HEK293 (cell line): Measurements from ENCODE around the gene AAK1.
A peak's percentile ranks its signal among the peaks of the same experiment; 100 is the strongest.

Source experiments
- CTCF ChIA-PET: fragments of 350-600 bp; formaldehyde crosslinking; extraction: SDS; loops from one replicate; lab custom pipeline; 2021; ENCODE audit warnings: antibody characterized with exemption; lab: Yijun Ruan, JAX
- POLR2A ChIA-PET: fragments of 300-600 bp; formaldehyde crosslinking; extraction: SDS; loops from one replicate; lab custom pipeline; 2020; ENCODE audit warnings: antibody characterized with exemption, inconsistent platforms; lab: Yijun Ruan, JAX
- H3K27ac ChIP-seq: fragments of 200-500 bp; sonication (Bioruptor generic); 2 replicates; pipeline ENCODE4 v1.5.1; 2014; ENCODE audit warnings: low read depth, low read length, control low read depth, inconsistent platforms; ENCODE audit errors: extremely low read depth
- H3K36me3 ChIP-seq, 2 experiments: fragments of 200-500 bp in 1 of 2; sonication (Bioruptor generic) in 1 of 2; 1 replicate in 1 of 2; 2 replicates in 1 of 2; pipeline ENCODE4 v1.5.1; 2014 to 2017; ENCODE audit warnings: inconsistent platforms in 2 of 2, low read length in 2 of 2; ENCODE audit not compliant: control insufficient read depth in 2 of 2, insufficient read depth in 1 of 2
- H3K4me1 ChIP-seq: fragments of 200-500 bp; sonication (Bioruptor generic); 2 replicates; pipeline ENCODE4 v1.5.1; 2014; ENCODE audit warnings: mild to moderate bottlenecking, low read length, inconsistent platforms; ENCODE audit not compliant: control insufficient read depth, insufficient read depth
- H3K4me3 ChIP-seq: 2 replicates; pipeline ENCODE4 v1.5.1; 2011; ENCODE audit warnings: low read depth, mild to moderate bottlenecking, control low read depth, low read length, moderate library complexity
- H3K9me3 ChIP-seq: fragments of 200-500 bp; sonication (Bioruptor generic); 2 replicates; pipeline ENCODE4 v1.5.1; 2014; ENCODE audit warnings: low read depth, low read length, inconsistent platforms; ENCODE audit not compliant: control insufficient read depth, insufficient read depth
- EGR2 ChIP-seq: fragments of 450-650 bp; formaldehyde crosslinking; IDR thresholded peaks from 2 replicates; pipeline ENCODE4 v1.5.1; 2016; ENCODE audit warnings: low read depth, missing biosample characterization, missing genetic modification characterization
- FEZF1 ChIP-seq: fragments of 450-650 bp; formaldehyde crosslinking; IDR thresholded peaks from 2 replicates; pipeline ENCODE4 v1.5.1; 2016; ENCODE audit warnings: missing biosample characterization, missing genetic modification characterization
- GLIS1 ChIP-seq: fragments of 450-650 bp; formaldehyde crosslinking; IDR thresholded peaks from 2 replicates; pipeline ENCODE4 v1.5.1; 2016; ENCODE audit warnings: missing biosample characterization, missing genetic modification characterization
- HOXC10 ChIP-seq: sonication (generic); formaldehyde crosslinking; IDR thresholded peaks from 2 replicates; pipeline ENCODE4 v1.8.1; 2023; ENCODE audit warnings: mild to moderate bottlenecking, missing genetic modification reagents
- KLF16 ChIP-seq: fragments of 450-650 bp; formaldehyde crosslinking; IDR thresholded peaks from 2 replicates; pipeline ENCODE4 v1.5.1; 2017; ENCODE audit warnings: missing biosample characterization, missing genetic modification characterization
- PRDM1 ChIP-seq: fragments of 450-650 bp; formaldehyde crosslinking; IDR thresholded peaks from 2 replicates; pipeline ENCODE4; 2016; ENCODE audit warnings: missing biosample characterization, missing genetic modification characterization
- RBAK ChIP-seq: fragments of 450-650 bp; formaldehyde crosslinking; IDR thresholded peaks from 2 replicates; pipeline ENCODE4 v1.5.1; 2016; ENCODE audit warnings: missing biosample characterization, missing genetic modification characterization
- SCRT2 ChIP-seq: fragments of 450-650 bp; formaldehyde crosslinking; IDR thresholded peaks from 2 replicates; pipeline ENCODE4 v1.5.1; 2016; ENCODE audit warnings: missing biosample characterization, missing genetic modification characterization
- SP7 ChIP-seq: fragments of 450-650 bp; formaldehyde crosslinking; IDR thresholded peaks from 2 replicates; pipeline ENCODE4 v1.5.1; 2016; ENCODE audit warnings: missing biosample characterization, missing genetic modification characterization
- TRIM28 ChIP-seq: IDR thresholded peaks from 2 replicates; pipeline ENCODE4 v1.6.1; 2011; ENCODE audit warnings: low read length, control low read depth, borderline replicate concordance
- YY1 ChIP-seq: fragments of 450-650 bp; formaldehyde crosslinking; IDR thresholded peaks from 2 replicates; pipeline ENCODE4 v1.5.1; 2018; ENCODE audit warnings: missing biosample characterization, missing genetic modification characterization
- ZBTB48 ChIP-seq: fragments of 450-650 bp; formaldehyde crosslinking; IDR thresholded peaks from 2 replicates; pipeline ENCODE4 v1.5.1; 2016; ENCODE audit warnings: missing biosample characterization, missing genetic modification characterization
- ZBTB7A ChIP-seq: fragments of 450-650 bp; formaldehyde crosslinking; IDR thresholded peaks from 2 replicates; pipeline ENCODE4 v1.5.1; 2016; ENCODE audit warnings: low read depth, missing biosample characterization, missing genetic modification characterization
- ZBTB8A ChIP-seq: fragments of 450-650 bp; formaldehyde crosslinking; IDR thresholded peaks from 2 replicates; pipeline ENCODE4 v1.5.1; 2016; ENCODE audit warnings: missing biosample characterization, missing genetic modification characterization
- ZNF10 ChIP-seq: fragments of 450-650 bp; formaldehyde crosslinking; IDR thresholded peaks from 2 replicates; pipeline ENCODE4 v1.5.1; 2017; ENCODE audit warnings: missing biosample characterization, missing genetic modification characterization
- ZNF121 ChIP-seq: fragments of 450-650 bp; formaldehyde crosslinking; IDR thresholded peaks from 2 replicates; pipeline ENCODE4 v1.5.1; 2016; ENCODE audit warnings: missing biosample characterization, missing genetic modification characterization
- ZNF133 ChIP-seq: fragments of 450-650 bp; formaldehyde crosslinking; IDR thresholded peaks from 2 replicates; pipeline ENCODE4 v1.5.1; 2016; ENCODE audit warnings: missing biosample characterization, missing genetic modification characterization
- ZNF24 ChIP-seq: fragments of 450-650 bp; formaldehyde crosslinking; IDR thresholded peaks from 2 replicates; pipeline ENCODE4 v1.5.1; 2016; ENCODE audit warnings: missing biosample characterization, missing genetic modification characterization
- ZNF292 ChIP-seq: fragments of 450-650 bp; formaldehyde crosslinking; IDR thresholded peaks from 2 replicates; pipeline ENCODE4 v1.5.1; 2016; ENCODE audit warnings: low read depth, missing biosample characterization, missing genetic modification characterization, borderline replicate concordance
- ZNF341 ChIP-seq: fragments of 450-650 bp; formaldehyde crosslinking; IDR thresholded peaks from 2 replicates; pipeline ENCODE4; 2016; ENCODE audit warnings: low read depth, missing biosample characterization, missing genetic modification characterization
- ZNF366 ChIP-seq: fragments of 450-650 bp; formaldehyde crosslinking; conservative IDR thresholded peaks from 2 replicates; pipeline ENCODE4 v1.5.1; 2016; ENCODE audit warnings: missing biosample characterization, missing genetic modification characterization
- ZNF37A ChIP-seq: fragments of 450-650 bp; IDR thresholded peaks from 2 replicates; pipeline ENCODE4 v1.5.1; 2018; ENCODE audit warnings: missing biosample characterization, missing genetic modification characterization
- ZNF423 ChIP-seq: fragments of 450-650 bp; formaldehyde crosslinking; IDR thresholded peaks from 2 replicates; pipeline ENCODE4 v1.5.1; 2016; ENCODE audit warnings: missing biosample characterization, missing genetic modification characterization
- ZNF654 ChIP-seq: fragments of 450-650 bp; formaldehyde crosslinking; IDR thresholded peaks from 2 replicates; pipeline ENCODE4 v1.5.1; 2016; ENCODE audit warnings: low read depth, missing biosample characterization, missing genetic modification characterization
- ZNF664 ChIP-seq: fragments of 450-650 bp; formaldehyde crosslinking; IDR thresholded peaks from 2 replicates; pipeline ENCODE4 v1.5.1; 2016; ENCODE audit warnings: missing biosample characterization, missing genetic modification characterization
- ZNF670 ChIP-seq: fragments of 450-650 bp; formaldehyde crosslinking; IDR thresholded peaks from 2 replicates; pipeline ENCODE4 v1.5.1; 2016; ENCODE audit warnings: missing biosample characterization, missing genetic modification characterization, low read depth
- ZNF701 ChIP-seq: fragments of 450-650 bp; formaldehyde crosslinking; IDR thresholded peaks from 2 replicates; pipeline ENCODE4 v1.5.1; 2016; ENCODE audit warnings: missing biosample characterization, missing genetic modification characterization
- ZNF777 ChIP-seq: fragments of 450-650 bp; formaldehyde crosslinking; IDR thresholded peaks from 2 replicates; pipeline ENCODE4 v1.5.1; 2017; ENCODE audit warnings: missing biosample characterization, missing genetic modification characterization, borderline replicate concordance
- ZNF837 ChIP-seq: fragments of 450-650 bp; formaldehyde crosslinking; IDR thresholded peaks from 2 replicates; pipeline ENCODE4 v1.5.1; 2016; ENCODE audit warnings: missing biosample characterization, missing genetic modification characterization
- ZSCAN30 ChIP-seq: fragments of 450-650 bp; IDR thresholded peaks from 2 replicates; pipeline ENCODE4 v1.5.1; 2018; ENCODE audit warnings: missing biosample characterization, mild to moderate bottlenecking, missing genetic modification characterization, moderate library complexity
- ZXDB ChIP-seq: fragments of 450-650 bp; formaldehyde crosslinking; IDR thresholded peaks from 2 replicates; pipeline ENCODE4 v1.5.1; 2016; ENCODE audit warnings: missing biosample characterization, missing genetic modification characterization
- TF ChIP-seq, protein P1 (sequence below): fragments of 450-650 bp; formaldehyde crosslinking; IDR thresholded peaks from 2 replicates; pipeline ENCODE4 v1.5.1; 2016; ENCODE audit warnings: missing biosample characterization, missing genetic modification characterization
- TF ChIP-seq, protein P2 (sequence below): fragments of 450-650 bp; formaldehyde crosslinking; IDR thresholded peaks from 2 replicates; pipeline ENCODE4 v1.5.1; 2017; ENCODE audit warnings: missing biosample characterization, missing genetic modification characterization
- TF ChIP-seq, protein P3 (sequence below): fragments of 450-650 bp; formaldehyde crosslinking; IDR thresholded peaks from 2 replicates; pipeline ENCODE4 v1.5.1; 2016; ENCODE audit warnings: missing biosample characterization, missing genetic modification characterization

Gene AAK1

DNA sequence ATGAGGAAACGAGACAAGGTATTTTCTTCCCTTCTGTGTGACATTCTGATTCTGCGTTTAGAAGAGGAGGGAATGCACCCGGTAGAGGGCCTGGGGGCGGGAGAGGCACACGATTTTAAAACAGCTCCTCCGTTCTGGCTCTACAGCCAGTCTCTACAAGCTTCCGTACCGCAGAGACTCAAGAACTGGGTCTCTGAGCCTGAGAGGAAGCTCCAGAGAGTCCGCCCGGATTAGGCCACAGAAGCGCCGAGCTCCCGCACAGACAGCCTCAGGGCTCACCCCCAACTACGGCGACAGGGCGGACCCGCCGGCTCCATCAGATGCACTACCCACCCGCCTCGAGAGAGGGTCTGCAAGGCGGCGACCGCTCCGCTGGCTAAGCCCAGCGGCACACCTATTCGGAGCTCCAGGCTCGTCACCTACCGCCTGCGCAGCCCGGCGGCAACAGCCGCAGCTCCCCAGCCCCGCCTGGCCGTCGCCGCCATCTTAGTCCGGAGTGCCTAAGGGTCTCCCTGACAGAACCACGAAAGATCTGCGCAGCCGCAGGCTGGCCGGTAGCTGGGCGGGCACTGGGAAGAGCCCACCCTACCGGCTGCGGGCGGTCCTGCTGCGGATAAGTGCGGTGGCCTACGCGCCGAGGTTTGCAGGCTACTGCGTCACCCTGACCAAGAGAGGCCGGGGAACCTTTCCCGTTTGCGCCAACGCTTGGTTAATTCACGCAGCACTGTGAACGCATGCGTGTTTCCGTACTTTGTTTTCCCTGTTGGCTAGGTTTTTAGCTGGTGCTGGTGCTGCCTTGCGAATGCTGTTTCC lies 206.4 kb downstream of the AAK1 start, which contains the start of gene NFU1:
Gene NFU1, minus strand, starts transcription at position 498 of the 813 bp plus-strand sequence. Its CDS starts 13 bp downstream, at position 485.
- no peaks in the 10 kb centered on the region for H3K36me3 ChIP-seq
- no peaks in the 10 kb centered on the region for H3K9me3 ChIP-seq
- H3K27ac ChIP-seq, result peak within 1 kb of the TSS; percentile 86
- peak within 1 kb of the TSS; percentile 75 for H3K4me3 ChIP-seq
- H3K4me1 ChIP-seq, result peaks cover 3% of the 10 kb centered on the region
- POLR2A ChIA-PET, result interaction anchor here (0.6 to 1.9 kb wide), 17 partner anchors 14 to 672 kb away, joined by 3 to 12 read pairs (median 3); partner anchors contain the start of genes ANXA4, GFPT1 and MXD1
- CTCF ChIA-PET, result interaction anchor here (0.6 to 2.1 kb wide), 13 partner anchors 14 to 1426 kb away, joined by 3 to 14 read pairs (median 3); no protein-coding TSS in a partner anchor
- peak; percentile 90 for TF ChIP-seq YY1 (tag by site-specific recombination)
- peak; percentile 68; the same call in 1 of the 2 replicates for TF ChIP-seq TRIM28
- TF ChIP-seq GLIS1 (tag by site-specific recombination), result 0 out of 2 replicates have a peak, but pooled peaks have one; percentile 20
- peak; percentile 27; the same call in 1 of the 2 replicates for TF ChIP-seq ZSCAN30
- TF ChIP-seq ZNF654 (tag by site-specific recombination), result no peak
- no peak for TF ChIP-seq ZNF10 (tag by site-specific recombination)
- no peak for TF ChIP-seq ZNF701 (tag by site-specific recombination)
- TF ChIP-seq ZNF423 (tag by site-specific recombination), result no peak; the same call in 1 of the 2 replicates
- no peak for TF ChIP-seq ZNF37A (tag by site-specific recombination)
- peak; percentile 85 for TF ChIP-seq ZNF341
- TF ChIP-seq ZBTB7A (tag by site-specific recombination), result peak; percentile 85
- no peak for TF ChIP-seq ZNF366 (tag by site-specific recombination)
- TF ChIP-seq ZNF670, result no peak
- peak; percentile 70 for TF ChIP-seq SP7 (tag by site-specific recombination)
- TF ChIP-seq, protein P1, sequence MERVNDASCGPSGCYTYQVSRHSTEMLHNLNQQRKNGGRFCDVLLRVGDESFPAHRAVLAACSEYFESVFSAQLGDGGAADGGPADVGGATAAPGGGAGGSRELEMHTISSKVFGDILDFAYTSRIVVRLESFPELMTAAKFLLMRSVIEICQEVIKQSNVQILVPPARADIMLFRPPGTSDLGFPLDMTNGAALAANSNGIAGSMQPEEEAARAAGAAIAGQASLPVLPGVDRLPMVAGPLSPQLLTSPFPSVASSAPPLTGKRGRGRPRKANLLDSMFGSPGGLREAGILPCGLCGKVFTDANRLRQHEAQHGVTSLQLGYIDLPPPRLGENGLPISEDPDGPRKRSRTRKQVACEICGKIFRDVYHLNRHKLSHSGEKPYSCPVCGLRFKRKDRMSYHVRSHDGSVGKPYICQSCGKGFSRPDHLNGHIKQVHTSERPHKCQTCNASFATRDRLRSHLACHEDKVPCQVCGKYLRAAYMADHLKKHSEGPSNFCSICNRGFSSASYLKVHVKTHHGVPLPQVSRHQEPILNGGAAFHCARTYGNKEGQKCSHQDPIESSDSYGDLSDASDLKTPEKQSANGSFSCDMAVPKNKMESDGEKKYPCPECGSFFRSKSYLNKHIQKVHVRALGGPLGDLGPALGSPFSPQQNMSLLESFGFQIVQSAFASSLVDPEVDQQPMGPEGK (tag by site-specific recombination), result peak; percentile 53; the same call in 1 of the 2 replicates
- 0 out of 2 replicates have a peak, but pooled peaks have one; percentile 32 for TF ChIP-seq ZNF777 (tag by site-specific recombination)
- no peak for TF ChIP-seq ZNF292
- peak; percentile 32; the same call in 1 of the 2 replicates for TF ChIP-seq ZBTB8A (tag by site-specific recombination)
- 0 out of 2 replicates have a peak, but pooled peaks have one; percentile 72 for TF ChIP-seq HOXC10 (CRISPR knock-in tag)
- no peak for TF ChIP-seq ZNF133 (tag by site-specific recombination)
- TF ChIP-seq ZNF837 (tag by site-specific recombination), result no peak
- TF ChIP-seq EGR2 (tag by site-specific recombination), result no peak
- no peak for TF ChIP-seq ZNF121 (tag by site-specific recombination)
- TF ChIP-seq ZNF664 (tag by site-specific recombination), result no peak
- TF ChIP-seq ZBTB48 (tag by site-specific recombination), result peak; percentile 90
- no peak for TF ChIP-seq ZNF24 (tag by site-specific recombination)
- TF ChIP-seq RBAK (tag by site-specific recombination), result no peak
- no peak for TF ChIP-seq FEZF1 (tag by site-specific recombination)
- no peak for TF ChIP-seq PRDM1 (tag by site-specific recombination)
- TF ChIP-seq, protein P2, sequence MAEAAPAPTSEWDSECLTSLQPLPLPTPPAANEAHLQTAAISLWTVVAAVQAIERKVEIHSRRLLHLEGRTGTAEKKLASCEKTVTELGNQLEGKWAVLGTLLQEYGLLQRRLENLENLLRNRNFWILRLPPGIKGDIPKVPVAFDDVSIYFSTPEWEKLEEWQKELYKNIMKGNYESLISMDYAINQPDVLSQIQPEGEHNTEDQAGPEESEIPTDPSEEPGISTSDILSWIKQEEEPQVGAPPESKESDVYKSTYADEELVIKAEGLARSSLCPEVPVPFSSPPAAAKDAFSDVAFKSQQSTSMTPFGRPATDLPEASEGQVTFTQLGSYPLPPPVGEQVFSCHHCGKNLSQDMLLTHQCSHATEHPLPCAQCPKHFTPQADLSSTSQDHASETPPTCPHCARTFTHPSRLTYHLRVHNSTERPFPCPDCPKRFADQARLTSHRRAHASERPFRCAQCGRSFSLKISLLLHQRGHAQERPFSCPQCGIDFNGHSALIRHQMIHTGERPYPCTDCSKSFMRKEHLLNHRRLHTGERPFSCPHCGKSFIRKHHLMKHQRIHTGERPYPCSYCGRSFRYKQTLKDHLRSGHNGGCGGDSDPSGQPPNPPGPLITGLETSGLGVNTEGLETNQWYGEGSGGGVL (tag by site-specific recombination), result no peak
- TF ChIP-seq ZXDB, result peak; percentile 76
- TF ChIP-seq, protein P3, sequence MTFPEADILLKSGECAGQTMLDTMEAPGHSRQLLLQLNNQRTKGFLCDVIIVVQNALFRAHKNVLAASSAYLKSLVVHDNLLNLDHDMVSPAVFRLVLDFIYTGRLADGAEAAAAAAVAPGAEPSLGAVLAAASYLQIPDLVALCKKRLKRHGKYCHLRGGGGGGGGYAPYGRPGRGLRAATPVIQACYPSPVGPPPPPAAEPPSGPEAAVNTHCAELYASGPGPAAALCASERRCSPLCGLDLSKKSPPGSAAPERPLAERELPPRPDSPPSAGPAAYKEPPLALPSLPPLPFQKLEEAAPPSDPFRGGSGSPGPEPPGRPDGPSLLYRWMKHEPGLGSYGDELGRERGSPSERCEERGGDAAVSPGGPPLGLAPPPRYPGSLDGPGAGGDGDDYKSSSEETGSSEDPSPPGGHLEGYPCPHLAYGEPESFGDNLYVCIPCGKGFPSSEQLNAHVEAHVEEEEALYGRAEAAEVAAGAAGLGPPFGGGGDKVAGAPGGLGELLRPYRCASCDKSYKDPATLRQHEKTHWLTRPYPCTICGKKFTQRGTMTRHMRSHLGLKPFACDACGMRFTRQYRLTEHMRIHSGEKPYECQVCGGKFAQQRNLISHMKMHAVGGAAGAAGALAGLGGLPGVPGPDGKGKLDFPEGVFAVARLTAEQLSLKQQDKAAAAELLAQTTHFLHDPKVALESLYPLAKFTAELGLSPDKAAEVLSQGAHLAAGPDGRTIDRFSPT (tag by site-specific recombination), result peak; percentile 47; the same call in 1 of the 2 replicates
- peak; percentile 80 for TF ChIP-seq KLF16 (tag by site-specific recombination)
- TF ChIP-seq SCRT2, result peak; percentile 52; the same call in 1 of the 2 replicates
